T-helper 2 cell (primary cell): ENCODE measurements around the gene IFT172.
"Not testable (repeated sequence)": the region's sequence is repeated elsewhere in the genome, so short reads cannot be mapped to it uniquely, and the experiment has no call there.

Experiments
- DNase-seq, 5 experiments: peaks; one replicate each; pipeline versions ENCODE4 v3.0.0 to v3.0.0-alpha.2; 2012 to 2022
- total RNA-seq, 2 donors: gene quantifications; one replicate each; lab custom pipeline; 2026; lab: John Stamatoyannopoulos, UW

Gene IFT172, protein sequence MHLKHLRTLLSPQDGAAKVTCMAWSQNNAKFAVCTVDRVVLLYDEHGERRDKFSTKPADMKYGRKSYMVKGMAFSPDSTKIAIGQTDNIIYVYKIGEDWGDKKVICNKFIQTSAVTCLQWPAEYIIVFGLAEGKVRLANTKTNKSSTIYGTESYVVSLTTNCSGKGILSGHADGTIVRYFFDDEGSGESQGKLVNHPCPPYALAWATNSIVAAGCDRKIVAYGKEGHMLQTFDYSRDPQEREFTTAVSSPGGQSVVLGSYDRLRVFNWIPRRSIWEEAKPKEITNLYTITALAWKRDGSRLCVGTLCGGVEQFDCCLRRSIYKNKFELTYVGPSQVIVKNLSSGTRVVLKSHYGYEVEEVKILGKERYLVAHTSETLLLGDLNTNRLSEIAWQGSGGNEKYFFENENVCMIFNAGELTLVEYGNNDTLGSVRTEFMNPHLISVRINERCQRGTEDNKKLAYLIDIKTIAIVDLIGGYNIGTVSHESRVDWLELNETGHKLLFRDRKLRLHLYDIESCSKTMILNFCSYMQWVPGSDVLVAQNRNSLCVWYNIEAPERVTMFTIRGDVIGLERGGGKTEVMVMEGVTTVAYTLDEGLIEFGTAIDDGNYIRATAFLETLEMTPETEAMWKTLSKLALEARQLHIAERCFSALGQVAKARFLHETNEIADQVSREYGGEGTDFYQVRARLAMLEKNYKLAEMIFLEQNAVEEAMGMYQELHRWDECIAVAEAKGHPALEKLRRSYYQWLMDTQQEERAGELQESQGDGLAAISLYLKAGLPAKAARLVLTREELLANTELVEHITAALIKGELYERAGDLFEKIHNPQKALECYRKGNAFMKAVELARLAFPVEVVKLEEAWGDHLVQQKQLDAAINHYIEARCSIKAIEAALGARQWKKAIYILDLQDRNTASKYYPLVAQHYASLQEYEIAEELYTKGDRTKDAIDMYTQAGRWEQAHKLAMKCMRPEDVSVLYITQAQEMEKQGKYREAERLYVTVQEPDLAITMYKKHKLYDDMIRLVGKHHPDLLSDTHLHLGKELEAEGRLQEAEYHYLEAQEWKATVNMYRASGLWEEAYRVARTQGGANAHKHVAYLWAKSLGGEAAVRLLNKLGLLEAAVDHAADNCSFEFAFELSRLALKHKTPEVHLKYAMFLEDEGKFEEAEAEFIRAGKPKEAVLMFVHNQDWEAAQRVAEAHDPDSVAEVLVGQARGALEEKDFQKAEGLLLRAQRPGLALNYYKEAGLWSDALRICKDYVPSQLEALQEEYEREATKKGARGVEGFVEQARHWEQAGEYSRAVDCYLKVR (N-terminal part only)
- 19.0 to 20.3 reads per million in 2 donors for total RNA-seq

DNA sequence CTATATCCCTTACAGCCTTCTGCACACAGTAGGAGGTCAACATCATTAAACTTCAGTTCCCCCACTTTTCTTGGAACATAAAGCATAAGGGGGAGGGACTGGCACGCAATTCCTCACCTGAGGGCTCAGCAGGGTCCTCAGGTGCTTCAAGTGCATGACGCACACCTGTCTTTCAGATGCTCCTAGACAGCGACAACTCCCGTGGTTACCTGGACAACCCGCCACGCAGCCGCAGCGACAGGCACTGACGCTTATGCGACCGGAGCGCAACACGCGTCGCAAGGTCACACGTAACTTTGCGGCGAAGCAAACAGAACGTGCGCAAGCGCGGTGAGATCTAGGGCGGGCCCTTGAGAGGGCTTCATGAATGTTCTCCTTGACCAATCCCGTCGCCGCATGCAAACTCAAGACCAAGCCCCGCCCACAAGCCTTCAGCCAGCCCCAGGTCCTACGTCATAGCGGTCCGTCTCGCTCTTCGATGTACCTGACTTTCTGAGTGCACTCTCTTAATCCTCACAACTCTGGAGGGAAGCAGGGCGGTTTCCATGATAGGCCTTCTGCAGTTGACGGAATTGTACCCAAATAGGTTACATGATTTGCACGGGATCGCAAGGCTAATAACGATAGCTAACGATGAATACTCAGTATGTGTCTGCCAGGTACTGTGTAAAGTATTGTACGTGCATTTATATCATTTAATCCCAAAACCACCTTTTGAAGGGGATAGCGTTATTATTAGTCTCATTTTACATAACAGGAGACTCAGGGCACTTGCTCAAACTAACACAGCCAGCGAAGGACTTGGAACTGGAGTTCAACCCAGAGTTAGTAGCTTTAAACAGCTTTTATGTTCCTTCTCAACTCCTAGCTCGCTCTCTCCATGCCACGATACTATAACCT lies at the start of gene IFT172:
Gene IFT172 (minus strand): TSS at position 246 of the 900 bp plus-strand sequence. CDS start 90 bp downstream, at position 156.
- DNase-seq: peak; percentile 95 to 100 (median 99)

DNA sequence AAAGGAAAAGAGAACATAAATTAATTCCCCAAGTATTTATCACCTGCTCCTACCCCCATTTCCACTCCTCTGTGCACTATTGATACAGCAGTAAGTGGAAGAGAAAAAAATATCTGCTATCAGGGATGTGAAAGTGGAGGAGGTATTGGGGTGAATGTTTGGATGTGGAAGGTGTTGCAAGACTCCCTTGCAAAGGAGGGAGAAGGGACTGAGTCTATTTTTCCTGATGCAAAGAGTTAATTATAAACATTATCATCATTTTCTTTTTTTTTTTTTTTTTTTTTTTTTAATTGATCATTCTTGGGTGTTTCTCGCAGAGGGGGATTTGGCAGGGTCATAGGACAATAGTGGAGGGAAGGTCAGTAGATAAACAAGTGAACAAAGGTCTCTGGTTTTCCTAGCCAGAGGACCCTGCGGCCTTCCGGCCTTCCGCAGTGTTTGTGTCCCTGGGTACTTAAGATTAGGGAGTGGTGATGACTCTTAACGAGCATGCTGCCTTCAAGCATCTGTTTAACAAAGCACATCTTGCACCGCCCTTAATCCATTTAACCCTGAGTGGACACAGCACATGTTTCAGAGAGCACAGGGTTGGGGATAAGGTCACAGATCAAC lies 49.4 kb upstream of the IFT172 start:
- not testable (repeated sequence) for DNase-seq

DNA sequence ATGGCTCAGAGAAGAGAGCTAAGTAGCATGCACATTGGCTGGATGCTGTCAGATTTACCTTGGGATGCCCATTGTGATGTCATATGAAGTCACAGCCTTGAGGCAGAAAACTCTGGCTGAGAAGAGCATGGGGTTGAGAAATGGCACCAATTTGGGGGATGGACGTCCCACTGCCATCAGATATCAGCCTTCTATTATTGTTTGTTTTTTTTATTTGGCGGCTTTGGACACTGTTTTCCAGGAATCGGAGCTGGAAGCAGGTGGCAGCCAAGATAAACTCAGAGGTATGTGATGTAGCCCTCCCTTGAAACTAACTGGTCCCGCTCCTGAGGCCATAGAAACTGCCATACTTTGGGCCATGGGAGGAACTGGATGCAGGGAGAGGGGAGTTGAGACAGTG lies 47.7 kb upstream of the IFT172 start:
- no peak for DNase-seq

DNA sequence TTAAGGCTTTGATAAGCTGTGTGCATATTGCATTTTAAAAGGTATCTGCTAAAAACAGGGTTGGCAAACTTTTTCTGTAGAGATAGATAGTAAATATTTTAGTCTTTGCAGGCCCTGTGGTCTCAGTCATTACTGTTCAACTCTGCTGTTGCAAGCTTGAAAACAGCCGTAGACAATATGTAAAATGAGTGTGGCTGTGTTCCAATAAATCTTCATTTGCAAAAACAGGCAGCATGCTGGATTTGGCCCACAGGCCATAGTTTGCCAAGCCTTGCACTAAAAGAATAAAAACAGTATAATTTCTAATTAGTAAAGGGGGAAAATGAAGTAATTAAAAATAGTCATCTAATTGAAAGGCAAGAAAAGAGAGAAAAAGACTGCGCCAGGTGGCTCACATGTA lies 42.4 kb upstream of the IFT172 start:
- no peak for DNase-seq

DNA sequence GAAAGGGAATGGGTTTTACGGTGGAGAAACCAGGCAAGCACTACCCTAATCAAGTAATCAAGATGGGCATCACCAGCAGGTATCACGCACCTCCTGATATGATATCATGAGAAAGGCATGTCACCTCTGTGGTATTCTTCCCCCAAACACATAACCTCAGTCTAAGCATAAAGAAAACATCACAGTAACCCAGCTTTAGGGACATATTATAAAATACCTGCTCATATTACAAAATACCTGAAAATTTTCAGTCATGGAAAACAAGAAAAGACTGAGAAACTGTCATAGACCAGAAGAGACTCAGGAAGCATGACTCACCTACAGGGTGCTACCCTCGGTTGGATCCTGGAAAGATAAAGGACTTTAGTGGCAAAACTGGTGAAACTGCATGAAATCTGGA lies 37.6 kb upstream of the IFT172 start:
- no peak for DNase-seq

DNA sequence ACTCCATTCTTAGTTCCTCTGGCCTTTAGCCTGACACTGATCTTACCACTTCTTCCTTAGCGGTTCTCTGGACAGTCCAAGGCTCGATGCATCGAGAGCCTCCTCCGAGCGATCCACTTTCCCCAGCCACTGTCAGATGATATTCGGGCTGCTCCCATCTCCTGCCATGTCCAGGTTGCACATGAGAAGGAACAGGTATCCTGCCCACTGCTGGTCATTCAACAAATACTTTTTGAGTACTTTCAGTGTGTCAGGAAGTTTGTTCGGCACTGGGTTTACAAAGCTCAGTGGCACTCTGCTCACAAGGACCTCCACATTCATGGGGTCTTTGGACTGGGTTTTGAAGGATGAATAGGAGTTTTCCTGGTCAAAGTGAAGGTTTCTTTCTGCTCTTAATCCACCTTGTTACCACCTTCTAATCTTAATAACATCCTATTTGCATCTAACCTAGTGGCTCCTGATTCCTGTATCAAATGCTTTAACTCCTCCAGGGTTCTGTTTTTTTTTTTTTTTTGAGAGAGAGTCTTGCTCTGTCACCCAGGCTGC lies 32.9 kb upstream of the IFT172 start:
- DNase-seq: no peak

DNA sequence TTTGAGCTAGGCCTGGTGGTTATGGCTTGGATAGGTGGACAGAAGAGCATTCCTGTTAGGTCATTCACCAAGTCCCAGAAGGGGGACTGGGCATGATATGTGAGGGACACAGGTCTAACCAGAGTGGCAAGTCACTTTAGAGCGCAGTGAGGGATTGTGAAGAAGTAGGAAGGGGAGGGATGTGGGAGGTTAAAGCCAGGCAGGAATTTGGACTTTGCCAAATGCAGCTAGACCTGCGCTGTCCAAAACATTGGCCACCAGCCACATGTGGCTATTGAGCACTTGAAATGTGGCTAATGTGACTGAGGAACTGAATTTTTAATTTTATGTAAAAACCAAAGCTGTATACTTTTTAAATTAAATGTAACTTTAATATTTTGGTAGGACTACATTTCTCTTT lies 30.8 kb upstream of the IFT172 start:
- DNase-seq: no peak

DNA sequence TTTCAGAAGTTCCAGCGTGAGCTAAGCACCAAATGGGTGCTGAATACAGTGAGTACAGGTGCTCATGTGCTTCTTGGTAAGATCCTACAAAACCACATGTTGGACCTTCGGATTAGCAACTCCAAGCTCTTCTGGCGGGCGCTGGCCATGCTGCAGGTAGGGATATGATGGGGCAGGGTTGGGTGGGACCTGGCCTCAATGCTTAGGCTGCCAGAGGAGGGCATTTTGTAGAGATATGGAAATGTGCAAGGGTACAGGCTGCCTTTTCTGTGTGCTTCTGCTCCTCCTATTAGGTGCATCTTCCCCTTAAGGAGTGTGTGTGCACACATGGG lies 29.2 kb upstream of the IFT172 start:
- DNase-seq: no peak

DNA sequence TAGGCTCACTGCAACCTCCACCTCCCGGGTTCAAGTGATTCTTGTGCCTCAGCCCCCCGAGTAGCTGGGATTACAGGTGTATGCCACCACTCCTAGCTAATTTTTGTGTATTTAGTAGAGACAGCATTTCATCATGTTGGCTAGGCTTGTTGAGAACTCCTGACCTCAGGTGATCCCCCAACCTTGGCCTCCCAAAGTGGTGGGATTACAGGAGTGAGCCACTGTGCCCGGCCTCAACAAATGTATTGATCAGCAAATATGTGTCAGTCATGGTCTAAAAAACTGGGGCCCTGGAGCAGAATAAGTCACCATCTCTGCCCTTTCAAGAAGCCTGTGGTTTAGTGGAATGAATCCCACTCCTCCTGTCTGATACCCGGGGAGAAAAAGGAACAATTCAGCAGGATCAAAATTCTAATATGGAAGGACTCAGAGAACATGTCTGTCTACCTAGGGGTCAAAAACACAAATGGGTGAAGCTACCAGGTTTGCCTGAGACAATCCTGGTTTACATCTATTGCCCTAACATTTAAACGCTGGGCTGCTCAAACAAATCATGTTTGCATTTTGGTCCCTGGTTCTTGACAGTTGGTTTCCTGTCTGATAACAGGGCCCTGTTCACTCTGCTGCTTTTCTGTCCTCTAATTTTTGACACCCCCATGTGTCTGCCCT lies 28.7 kb upstream of the IFT172 start:
- DNase-seq: no peak

DNA sequence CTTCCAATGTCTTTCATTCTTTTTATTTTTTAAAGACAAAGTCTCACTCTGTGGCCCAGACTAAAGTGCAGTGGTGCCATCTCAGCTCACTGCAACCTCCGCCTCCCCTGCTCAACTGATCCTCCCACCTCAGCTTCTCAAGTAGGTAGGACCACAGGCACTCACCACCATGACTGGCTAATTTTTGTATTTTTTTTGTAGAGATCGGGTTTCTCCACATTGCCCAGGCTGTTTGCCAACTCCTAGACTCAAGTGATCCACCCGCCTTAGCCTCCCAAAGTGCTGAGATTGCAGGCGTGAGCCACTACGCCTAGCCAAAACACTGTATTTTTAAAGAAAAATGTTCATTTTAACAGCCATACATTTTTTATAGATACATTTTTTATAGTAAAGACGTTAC lies 19.8 kb upstream of the IFT172 start:
- no peak for DNase-seq

DNA sequence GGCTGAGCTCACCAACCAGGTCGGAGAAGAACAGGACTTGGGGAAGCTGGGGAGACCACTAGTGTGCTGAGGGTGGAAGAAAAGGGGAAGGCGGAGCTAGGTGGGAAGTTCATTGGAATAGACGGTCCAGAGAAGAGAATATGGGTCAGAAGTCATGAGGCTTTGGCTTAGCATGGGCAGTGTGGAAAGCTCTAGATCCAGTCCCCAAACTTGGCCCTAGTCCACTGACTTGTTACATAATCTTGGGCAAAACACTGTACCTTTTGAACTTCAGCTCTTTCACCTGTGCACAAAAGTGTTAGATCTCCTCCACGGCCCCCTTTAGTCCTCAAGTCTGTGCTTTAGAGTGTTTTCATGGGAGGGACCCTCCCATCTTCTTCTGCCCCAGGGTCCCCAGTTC lies 17.8 kb upstream of the IFT172 start:
- no peak for DNase-seq

DNA sequence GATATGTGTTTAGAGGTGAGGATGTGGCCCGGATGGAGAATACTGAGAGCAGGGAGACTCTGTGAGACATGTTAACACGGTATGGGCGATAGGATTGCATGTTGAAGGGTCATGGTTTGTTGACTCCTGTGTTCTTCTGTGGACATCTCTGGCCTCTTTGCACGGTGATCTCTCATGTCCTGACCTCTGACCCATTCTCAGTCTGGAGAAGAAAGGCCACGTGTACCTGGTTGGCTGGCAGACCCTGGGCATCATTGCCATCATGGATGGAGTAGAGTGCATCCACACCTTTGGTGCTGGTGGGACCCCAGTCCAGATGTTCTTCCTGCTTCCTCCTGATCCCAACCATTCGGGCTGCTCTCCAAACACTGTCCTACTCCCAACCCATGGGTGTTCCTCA lies 17.0 kb upstream of the IFT172 start:
- DNase-seq: no peak

DNA sequence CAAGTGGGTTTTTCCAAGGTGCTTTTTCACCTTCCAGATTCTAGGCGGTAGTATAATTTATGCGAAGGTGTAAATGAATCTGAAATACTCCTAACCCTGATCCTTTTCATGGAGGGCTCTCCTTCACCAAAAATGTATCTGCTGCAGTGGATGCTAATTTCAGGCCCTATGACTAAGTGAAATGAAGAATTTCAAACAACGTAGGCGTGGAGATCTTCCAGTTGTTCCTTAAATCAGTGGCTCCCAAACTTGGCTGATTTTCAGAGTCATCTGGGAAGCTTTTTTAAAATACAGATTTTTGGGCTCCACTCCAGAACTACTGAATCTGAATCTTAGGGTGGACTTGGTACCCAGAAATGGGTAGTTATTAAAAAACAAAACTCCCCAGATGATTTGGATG lies 12.6 kb upstream of the IFT172 start:
- DNase-seq: no peak

DNA sequence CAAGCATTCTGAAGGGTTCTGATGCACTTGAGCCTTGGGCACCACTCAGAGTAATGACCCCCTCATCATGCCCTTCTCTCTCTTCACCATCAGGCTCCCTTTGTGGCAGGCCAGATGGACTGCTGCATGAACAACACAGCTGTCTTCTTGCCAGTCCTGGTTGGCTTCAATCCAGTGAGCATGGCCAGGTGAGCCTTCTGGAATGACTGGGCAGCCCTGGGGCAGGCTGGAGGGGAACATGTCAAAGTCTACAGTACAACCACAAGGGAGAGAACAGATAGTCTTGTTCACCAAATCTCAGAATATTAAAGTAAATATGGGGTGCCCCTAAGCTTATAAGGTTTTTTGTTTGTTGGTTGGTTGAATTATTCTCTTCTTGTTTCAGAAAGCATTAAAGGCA lies 11.5 kb upstream of the IFT172 start:
- DNase-seq: no peak

DNA sequence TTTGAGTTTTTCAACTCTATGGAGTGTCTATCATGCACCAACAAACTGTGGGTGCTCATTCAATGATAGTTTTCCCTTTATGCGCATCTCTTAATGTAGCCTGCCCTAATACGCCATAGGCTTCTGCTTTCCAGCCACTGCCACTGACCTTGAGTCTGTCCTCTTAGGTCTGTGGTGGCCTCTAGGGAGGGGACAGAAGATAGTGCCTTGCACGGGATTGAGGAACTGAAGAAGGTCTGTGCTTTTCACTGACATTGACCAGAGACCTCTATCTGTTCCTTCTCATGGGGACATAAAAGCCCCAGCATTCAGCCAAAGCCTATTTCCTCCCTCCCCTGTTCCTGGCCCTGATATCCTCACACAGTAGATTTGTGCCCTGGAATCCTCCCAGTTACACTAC lies 9.4 kb upstream of the IFT172 start:
- no peak for DNase-seq

DNA sequence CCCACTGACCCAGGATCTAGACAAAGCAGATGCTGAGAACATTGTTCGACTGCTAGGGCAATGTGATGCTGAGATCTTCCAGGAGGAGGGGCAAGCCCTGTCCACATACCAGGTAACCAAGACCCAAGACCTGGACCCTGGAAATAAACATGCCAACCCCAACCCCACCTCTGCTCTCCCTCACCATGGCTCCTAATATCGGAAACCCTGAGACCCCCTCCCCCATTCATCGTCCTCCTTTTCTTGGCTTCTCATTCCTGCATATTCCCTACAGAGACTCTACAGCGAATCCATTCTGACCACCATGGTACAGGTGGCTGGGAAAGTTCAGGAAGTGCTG lies 7.7 kb upstream of the IFT172 start:
- DNase-seq: no peak

DNA sequence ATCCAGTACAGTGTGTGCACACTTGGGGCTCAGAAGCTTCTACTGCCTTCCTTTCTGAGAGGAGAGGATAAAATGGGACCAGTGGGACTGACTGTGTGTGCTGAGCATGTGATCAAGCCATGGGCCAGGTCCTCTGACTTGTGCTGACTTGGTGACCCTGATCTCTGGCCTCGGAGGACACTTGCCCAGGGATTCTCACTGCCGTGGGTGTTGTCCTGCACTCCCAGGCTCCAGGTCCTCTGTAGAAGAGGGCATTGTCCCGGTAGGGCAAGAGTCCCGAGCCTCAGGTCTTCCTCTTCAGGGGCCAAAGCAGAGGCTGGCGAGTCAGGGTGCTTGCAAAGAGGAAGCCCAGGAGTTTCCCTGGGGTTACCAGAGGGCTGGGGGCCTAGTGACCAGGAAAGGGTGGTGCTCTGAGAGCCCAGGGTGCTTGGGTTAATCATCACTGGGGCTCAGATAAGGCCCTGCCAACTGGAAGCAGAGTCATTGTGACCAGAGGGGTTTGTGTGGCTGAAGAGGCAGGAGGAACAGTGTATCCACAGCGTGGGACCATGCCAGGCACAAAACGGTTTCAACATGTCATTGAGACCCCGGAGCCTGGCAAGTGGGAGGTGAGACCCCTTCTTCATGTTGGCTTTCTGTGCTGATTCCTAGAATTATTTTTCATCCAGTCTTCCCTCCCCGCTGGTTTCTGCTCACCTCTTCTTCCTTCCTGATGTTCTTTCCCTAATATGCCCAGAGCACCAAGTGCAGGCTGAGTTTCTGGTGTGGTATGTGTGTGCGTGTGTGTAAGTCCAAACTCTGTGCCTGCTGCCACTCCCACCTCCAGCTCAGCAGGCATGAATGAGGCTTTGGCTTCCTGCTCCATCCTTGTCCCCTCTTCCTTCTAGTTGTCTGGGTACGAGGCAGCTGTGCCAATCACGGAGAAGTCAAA lies 7.1 kb upstream of the IFT172 start, which contains the start of gene GCKR:
Gene GCKR (plus strand): TSS at position 483 of the 931 bp plus-strand sequence. CDS start 66 bp downstream, at position 549.
- no peak for DNase-seq

DNA sequence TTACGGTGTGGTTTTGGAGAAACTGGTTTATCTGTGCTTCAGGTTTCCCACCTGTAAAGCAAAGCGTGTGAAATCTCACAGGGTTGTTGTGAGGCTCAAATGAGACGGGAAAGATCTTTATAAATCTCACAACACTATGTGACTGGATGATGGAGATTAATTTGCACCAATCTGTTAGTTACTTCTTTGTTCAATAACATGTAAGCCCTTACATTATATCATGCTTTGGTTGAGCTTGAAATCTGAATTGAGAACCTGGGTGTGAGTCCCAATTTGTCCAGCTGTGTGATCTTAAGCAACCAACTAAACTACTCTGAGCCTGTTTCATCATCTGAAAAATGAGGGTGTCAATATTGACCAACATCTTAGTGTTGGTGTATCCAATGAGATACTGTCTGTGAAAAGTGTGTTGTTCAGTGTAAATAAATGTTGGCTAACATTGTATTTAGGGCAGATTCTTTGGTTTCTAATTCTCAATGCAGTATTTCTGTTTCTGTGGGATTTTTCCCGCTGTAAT lies 6.4 kb upstream of the IFT172 start:
- no peak for DNase-seq

DNA sequence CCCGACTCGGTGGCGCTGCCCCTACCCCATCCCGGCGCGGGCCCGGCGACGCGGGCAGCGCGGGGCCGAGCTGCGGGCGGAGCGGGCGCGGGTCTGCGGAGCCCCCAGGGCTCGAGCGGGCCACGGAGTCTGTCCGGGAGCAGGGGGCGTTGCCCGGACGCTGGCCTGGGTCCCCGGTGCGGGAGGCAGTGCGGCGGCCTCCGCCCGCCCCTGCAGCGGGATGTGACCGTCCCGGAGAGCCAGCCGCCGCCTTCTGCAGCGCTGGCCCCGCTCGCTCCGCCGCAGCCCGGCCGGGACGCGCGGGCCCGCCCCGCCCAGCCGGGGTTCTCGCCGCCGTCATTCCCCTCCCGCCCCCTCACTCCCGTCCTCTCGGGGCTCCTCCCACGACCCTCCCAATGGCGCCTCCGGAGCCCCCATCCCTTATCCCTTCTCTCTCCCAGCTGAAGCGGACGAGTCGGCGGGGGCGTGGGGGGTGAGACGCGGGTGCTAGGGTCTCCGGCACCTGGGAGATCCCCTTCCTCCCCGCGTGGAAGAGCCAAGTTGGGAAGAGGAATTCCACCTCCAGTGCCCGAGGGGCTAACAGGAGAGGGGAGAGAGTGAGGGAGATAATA lies 5.5 kb upstream of the IFT172 start, which contains the start of gene FNDC4:
Gene FNDC4 (minus strand): TSS at position 257 of the 611 bp plus-strand sequence. CDS start 521 bp downstream, outside the sequence.
- DNase-seq: peak in 2 of 5 experiments; percentile 9 to 20
